Erythroblast (primary cell): ENCODE results near the gene CPN2.

Source experiments
- DNase-seq, 2 experiments: peaks; one replicate each; lab custom pipeline; 2025; lab: John Stamatoyannopoulos, UW
- GATA1 ChIP-seq: IDR thresholded peaks from 2 replicates; pipeline ENCODE4 v1.6.1; 2011; ENCODE audit warnings: low read depth, mild to moderate bottlenecking, control low read depth, low read length, moderate library complexity
- POLR2A ChIP-seq: IDR thresholded peaks from 2 replicates; pipeline ENCODE4 v1.6.1; 2011; ENCODE audit warnings: mild to moderate bottlenecking, low read length

The CPN2 gene

DNA sequence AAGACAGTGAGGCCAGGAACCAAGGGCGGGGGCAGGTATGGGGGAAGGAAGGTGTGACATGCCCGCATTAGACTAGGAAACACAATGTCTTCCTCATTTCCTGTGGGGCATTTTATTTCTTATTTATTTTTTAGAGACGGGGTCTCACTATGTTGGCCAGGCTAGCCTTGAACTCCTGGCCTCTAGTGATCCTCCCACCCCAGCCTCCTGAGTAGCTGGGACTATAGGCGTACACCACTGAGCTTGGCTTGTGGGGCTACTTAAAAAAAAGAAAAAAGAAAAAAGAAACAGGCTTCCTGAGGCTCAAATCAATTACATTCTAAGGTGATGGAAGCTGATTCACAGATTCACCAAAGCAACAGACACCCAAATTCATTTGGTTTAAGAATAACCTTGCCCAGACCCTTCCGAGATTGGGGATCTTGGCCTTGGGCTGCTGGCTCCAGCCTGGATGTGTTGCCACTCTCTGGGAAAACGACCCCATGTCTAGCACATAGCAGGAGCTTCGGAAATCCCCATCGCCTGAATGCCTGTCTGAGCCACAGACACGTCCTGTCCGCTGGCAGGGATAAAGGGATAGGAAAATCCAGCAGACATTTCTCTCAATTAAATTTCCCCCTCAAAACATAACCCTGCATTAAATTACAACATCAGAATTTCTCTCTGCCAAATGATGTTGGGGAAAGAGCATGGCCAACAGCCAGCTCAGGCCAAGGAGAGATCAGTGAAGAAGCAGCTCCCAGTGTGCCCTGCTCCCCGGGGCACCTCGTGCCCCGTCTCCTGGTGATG is 13.0 kb downstream of the CPN2 start:
- no peak for TF ChIP-seq POLR2A
- no peak for TF ChIP-seq GATA1

DNA sequence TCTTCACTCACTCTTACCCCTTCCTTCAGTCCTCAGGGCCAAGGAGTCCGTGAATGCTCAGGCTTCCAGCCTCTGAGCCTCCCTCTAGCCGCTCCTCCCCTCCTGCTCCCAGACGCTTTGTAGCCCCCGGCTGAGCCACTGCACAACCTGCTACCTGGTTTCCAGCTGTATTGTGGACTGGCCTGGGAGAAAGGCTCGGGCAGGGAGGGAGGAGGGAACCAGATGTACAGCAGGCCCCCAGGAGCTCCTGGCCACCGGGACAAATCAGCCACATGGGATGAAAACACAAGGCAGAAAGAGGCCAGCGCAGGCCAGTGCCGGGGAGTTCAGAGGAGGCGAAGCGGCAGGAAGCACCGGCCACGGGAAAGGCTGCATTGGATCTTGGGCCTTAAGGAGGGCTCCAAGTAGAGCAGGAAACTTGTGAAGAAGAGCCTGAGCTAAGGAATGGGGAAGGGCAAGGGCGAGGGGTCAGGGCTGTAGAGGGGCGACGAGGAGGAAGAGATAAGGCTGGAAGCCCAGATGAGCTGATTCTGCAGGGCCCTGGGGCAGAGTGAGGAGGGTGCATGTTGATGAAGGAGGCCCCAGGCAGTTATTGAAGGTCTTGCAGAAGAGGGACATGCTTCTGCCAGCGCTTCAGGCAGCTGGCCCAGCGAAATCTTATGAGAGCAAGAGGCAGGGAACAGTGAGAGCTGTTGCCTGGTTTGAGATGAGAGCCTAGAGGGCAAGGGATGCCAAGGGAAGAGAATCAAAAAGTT is 14.3 kb downstream of the CPN2 start:
- TF ChIP-seq POLR2A (no peak), GATA1 (no peak)
- no peak for DNase-seq

More for the DNA sequence above, 13.0 kb downstream of the CPN2 start:
- DNase-seq, result no peak

- DNase-seq, result no peak
- TF ChIP-seq POLR2A, result no peak
- no peak for TF ChIP-seq GATA1
Measured at GRCh38 chr3:194333981-194334320, 17.2 kb downstream of the CPN2 start.

DNA sequence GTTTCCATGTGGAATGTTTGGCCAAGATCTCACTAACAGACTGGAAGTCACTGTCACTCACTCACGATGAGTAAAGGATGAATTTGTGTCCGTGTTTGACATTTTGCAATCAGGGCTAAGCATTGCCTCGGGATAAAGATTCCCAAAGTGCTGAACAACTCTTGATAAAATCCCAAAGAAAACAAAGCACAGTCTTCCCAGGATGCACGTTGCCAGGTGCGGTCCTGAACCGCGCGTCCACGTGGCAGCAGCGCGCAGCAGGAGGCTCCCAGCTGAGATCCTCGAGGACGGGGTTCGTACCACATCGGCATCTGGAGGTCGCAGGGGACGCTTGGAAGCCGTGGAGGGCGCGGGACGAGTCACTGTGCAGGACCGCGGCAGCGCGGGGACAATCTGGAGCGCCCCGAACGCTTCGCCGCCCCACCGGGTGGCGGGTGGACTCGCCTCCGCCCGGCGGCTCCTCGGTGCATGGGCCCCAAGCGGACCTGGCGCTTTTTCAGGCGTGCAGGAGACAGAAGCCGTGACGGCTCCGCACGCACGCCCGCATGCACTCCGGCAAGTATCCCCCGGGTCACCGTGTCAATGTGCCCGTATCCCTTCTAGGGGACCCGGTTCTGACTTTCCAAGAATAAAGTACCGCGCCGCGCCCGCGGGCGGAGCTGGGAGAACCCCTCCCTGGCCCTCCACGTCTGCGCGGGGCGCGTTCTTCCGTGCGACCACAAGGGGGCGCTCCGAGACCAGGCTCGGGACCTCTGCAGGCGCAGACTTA is 17.7 kb downstream of the CPN2 start:
- no peak for TF ChIP-seq GATA1
- no peak for DNase-seq

GRCh38 chr3:194332858-194333211 is 18.3 kb downstream of the CPN2 start:
- DNase-seq, result no peak
- TF ChIP-seq GATA1 (no peak), POLR2A (no peak)

- TF ChIP-seq GATA1, result no peak
- no peak for TF ChIP-seq POLR2A
- no peak for DNase-seq
Measured at GRCh38 chr3:194330579-194330978, 20.5 kb downstream of the CPN2 start.

DNA sequence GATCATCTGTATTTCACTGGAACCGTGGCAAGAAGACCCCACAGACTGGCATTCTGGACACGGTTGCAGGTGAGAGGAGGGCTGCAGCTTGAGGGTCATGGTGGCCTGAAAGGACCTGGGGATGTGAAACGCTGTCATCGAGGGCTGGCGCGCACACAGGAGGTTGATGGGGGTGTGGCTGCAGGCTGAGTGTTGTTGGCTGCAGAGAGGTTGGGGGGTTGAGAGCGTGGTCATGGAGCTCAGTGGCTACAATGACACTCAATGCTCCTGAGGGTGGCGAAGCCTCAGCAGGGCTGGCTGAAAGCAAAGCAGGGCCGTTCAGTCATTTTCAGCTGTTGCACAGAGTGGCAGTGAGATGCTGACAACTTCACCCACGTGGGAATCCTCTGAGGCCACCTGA is 21.0 kb downstream of the CPN2 start:
- TF ChIP-seq GATA1, result no peak
- TF ChIP-seq POLR2A, result no peak
- no peak for DNase-seq

GRCh38 chr3:194329583-194329965 is 21.6 kb downstream of the CPN2 start:
- TF ChIP-seq GATA1, result no peak
- TF ChIP-seq POLR2A, result no peak
- DNase-seq, result no peak

GRCh38 chr3:194328942-194329582 is 22.1 kb downstream of the CPN2 start:
- no peak for DNase-seq
- TF ChIP-seq POLR2A (no peak), GATA1 (no peak)

GRCh38 chr3:194328053-194328657 is 23.0 kb downstream of the CPN2 start:
- DNase-seq, result no peak
- TF ChIP-seq GATA1 (no peak), POLR2A (no peak)

- TF ChIP-seq POLR2A (no peak), GATA1 (no peak)
- DNase-seq, result no peak
Measured at GRCh38 chr3:194327218-194328052, 23.7 kb downstream of the CPN2 start.

- TF ChIP-seq POLR2A, result no peak
- no peak for TF ChIP-seq GATA1
- DNase-seq, result no peak
Measured at GRCh38 chr3:194326968-194327217, 24.2 kb downstream of the CPN2 start.
